Measurements from ENCODE around the gene RSF1.

Gene RSF1

GRCh38 chr11:77611921-77612320, 208.6 kb downstream of the RSF1 start:
- DNase-seq (ENCODE audit: low read depth in 2 of 2), result no peak
